ENCODE data around the gene TRIM64. TPM values are rescaled to one million over a fixed set of nuclear protein-coding genes. Genes with fewer than 3 reads are reported as not detected.
"Not testable (repeated sequence)": the region's sequence is repeated elsewhere in the genome, so short reads cannot be mapped to it uniquely, and the experiment has no call there.

The TRIM64 gene
- total RNA-seq (2014; rRNA removed; shearing (Covaris generic)): not detected in 2 replicates

GRCh38 chr11:89965737-89966136 is at the start of gene TRIM64:
Gene TRIM64, plus strand, starts transcription at chr11:89966037. Its CDS starts 2,467 bp downstream, at chr11:89968504.
- DNase-seq (ENCODE audit: low spot score): not testable (repeated sequence)

- DNase-seq (ENCODE audit: low spot score): no peak
These were observed 43.6 kb upstream of the TRIM64 start, which contains the start of gene TRIM49D1 for GRCh38 chr11:89922195-89922660. Gene TRIM49D1, minus strand, starts transcription at chr11:89922245. Its CDS starts 4,535 bp downstream, at chr11:89917710.

GRCh38 chr11:89923764-89924163 is 42.1 kb upstream of the TRIM64 start, which contains the start of gene TRIM49D2:
Gene TRIM49D2, plus strand, starts transcription at chr11:89924064. Its CDS starts 2,698 bp downstream, at chr11:89926762.
- not testable (repeated sequence) for DNase-seq (ENCODE audit: low spot score)

GRCh38 chr11:89960833-89961232 is 5.0 kb upstream of the TRIM64 start:
- not testable (repeated sequence) for DNase-seq (ENCODE audit: low spot score)

Small RNA genes lying within 50 kb of the gene (small RNA-seq; reads per million reads assigned to genes)
- gene AP004607.1: not detected

Other genes starting within 250 kb of the TRIM64 start
- not detected in 2 replicates for gene TRIM49, start 157.5 kb upstream of the TRIM64 start, total RNA-seq (2014; rRNA removed; shearing (Covaris generic))
- not detected in 2 replicates for gene TRIM64B, start 87.5 kb upstream of the TRIM64 start, total RNA-seq (2014; rRNA removed; shearing (Covaris generic))
- gene TRIM49D1, start 43.8 kb upstream of the TRIM64 start, total RNA-seq (2014; rRNA removed; shearing (Covaris generic)): not detected in 2 replicates
- not detected in 2 replicates for gene TRIM49D2, start 42.0 kb upstream of the TRIM64 start, total RNA-seq (2014; rRNA removed; shearing (Covaris generic))
- not detected in 2 replicates for gene TRIM49C, start 65.1 kb downstream of the TRIM64 start, total RNA-seq (2014; rRNA removed; shearing (Covaris generic))
- not detected in 2 replicates for gene UBTFL1, start 119.9 kb downstream of the TRIM64 start, total RNA-seq (2014; rRNA removed; shearing (Covaris generic))
- not detected in 2 replicates for gene NAALAD2, start 168.6 kb downstream of the TRIM64 start, total RNA-seq (2014; rRNA removed; shearing (Covaris generic))